RWPE2 (cell line): Measurements from ENCODE around the gene CLIP1.
"Not testable (repeated sequence)": the region's sequence is repeated elsewhere in the genome, so short reads cannot be mapped to it uniquely, and the experiment has no call there.

Experiments used
- ATAC-seq: fragments of 200-7000 bp; cut with Tn5 transposase; 3 replicates; pipeline ENCODE4 v1.9.1; 2021; ENCODE audit warnings: low read depth
- DNase-seq: peaks from one replicate; pipeline ENCODE4 v3.0.0-alpha.2; 2020; ENCODE audit warnings: low spot score
- H3K27ac ChIP-seq: fragments of 450-650 bp; 2 replicates; pipeline ENCODE4 v1.5.1; 2017; ENCODE audit warnings: mild to moderate bottlenecking; ENCODE audit not compliant: poor library complexity, severe bottlenecking
- H3K27me3 ChIP-seq: fragments of 250-450 bp; sonication (Bioruptor Pico); 2 replicates; pipeline ENCODE4 v1.5.1; 2021; ENCODE audit warnings: mild to moderate bottlenecking, moderate library complexity; ENCODE audit not compliant: insufficient read depth, poor library complexity, severe bottlenecking
- H3K36me3 ChIP-seq: fragments of 250-450 bp; sonication (Bioruptor Pico); 2 replicates; pipeline ENCODE4 v1.5.1; 2020; ENCODE audit warnings: low read depth, mild to moderate bottlenecking, moderate library complexity
- H3K4me1 ChIP-seq: fragments of 250-450 bp; sonication (Bioruptor Pico); 2 replicates; pipeline ENCODE4 v1.5.1; 2021; ENCODE audit warnings: mild to moderate bottlenecking, moderate library complexity; ENCODE audit not compliant: insufficient read depth, poor library complexity, severe bottlenecking
- H3K4me3 ChIP-seq: fragments of 250-450 bp; sonication (Bioruptor Pico); 2 replicates; pipeline ENCODE4 v1.5.1; 2021; ENCODE audit warnings: mild to moderate bottlenecking, moderate library complexity; ENCODE audit not compliant: severe bottlenecking
- H3K9me3 ChIP-seq: fragments of 250-450 bp; sonication (Bioruptor Pico); 2 replicates; pipeline ENCODE4 v1.5.1; 2021; ENCODE audit warnings: mild to moderate bottlenecking, moderate library complexity; ENCODE audit not compliant: severe bottlenecking
- TF ChIP-seq, protein P1 (sequence below): fragments of 450-650 bp; IDR thresholded peaks from one replicate; pipeline ENCODE4 v1.5.1; 2017; ENCODE audit warnings: mild to moderate bottlenecking, moderate library complexity; ENCODE audit not compliant: poor library complexity, severe bottlenecking

CLIP1 gene

DNA sequence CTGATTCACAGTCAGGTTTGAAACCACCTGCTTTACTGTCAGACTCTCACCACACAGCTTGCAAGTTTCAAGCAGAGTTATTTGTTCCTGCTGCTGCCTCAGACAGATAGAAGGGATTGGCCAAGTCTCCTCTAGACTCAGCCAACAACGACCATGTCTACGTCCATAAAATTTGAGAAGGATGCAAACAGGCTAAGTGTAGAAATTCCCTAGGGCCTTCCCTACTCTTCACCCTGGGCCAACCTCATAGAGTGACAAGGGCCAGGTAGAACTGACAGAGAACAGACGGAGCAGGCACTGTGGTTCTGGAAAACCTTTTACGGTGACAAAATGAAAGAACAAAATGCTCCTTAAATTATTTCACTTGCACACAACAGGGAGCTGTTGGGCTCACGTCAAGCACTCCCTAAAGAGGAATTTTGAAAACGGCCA, 39.5 kb downstream of the CLIP1 start:
- Histone ChIP-seq H3K36me3 (peaks cover 37% of the 10 kb centered on the region), H3K27me3 (no peaks in the 10 kb centered on the region), H3K4me3 (no peak overlapping the region), H3K27ac (no peak overlapping the region), H3K4me1 (no peaks in the 10 kb centered on the region), H3K9me3 (no peaks in the 10 kb centered on the region)
- TF ChIP-seq, protein P1, sequence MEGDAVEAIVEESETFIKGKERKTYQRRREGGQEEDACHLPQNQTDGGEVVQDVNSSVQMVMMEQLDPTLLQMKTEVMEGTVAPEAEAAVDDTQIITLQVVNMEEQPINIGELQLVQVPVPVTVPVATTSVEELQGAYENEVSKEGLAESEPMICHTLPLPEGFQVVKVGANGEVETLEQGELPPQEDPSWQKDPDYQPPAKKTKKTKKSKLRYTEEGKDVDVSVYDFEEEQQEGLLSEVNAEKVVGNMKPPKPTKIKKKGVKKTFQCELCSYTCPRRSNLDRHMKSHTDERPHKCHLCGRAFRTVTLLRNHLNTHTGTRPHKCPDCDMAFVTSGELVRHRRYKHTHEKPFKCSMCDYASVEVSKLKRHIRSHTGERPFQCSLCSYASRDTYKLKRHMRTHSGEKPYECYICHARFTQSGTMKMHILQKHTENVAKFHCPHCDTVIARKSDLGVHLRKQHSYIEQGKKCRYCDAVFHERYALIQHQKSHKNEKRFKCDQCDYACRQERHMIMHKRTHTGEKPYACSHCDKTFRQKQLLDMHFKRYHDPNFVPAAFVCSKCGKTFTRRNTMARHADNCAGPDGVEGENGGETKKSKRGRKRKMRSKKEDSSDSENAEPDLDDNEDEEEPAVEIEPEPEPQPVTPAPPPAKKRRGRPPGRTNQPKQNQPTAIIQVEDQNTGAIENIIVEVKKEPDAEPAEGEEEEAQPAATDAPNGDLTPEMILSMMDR, result no peak
- ATAC-seq (no peak), DNase-seq (no peak)

DNA sequence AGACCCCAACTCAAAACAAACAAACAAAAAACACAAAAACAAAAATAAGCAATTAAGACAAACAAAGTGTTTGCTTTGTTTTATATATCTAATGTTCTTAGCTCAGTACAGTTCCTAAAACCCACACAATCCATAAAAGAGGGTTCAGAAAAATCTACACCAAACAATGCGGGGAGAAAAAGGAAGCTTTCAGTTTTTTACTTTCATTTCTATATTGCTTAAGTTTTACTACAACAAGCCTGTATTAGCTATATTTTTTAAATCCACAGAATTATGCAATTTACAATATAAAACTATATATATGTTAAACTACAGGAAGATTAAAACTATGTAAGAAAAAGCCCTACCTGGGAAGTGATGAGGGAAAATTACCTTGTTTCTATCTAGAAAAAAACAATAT, 41.4 kb downstream of the CLIP1 start:
- TF ChIP-seq, protein P1, result no peak
- no peak overlapping the region for H3K4me3 ChIP-seq
- no peaks in the 10 kb centered on the region for H3K27me3 ChIP-seq
- H3K4me1 ChIP-seq, result no peaks in the 10 kb centered on the region
- no peaks in the 10 kb centered on the region for H3K9me3 ChIP-seq
- H3K36me3 ChIP-seq, result peaks cover 56% of the 10 kb centered on the region
- ATAC-seq (no peak), DNase-seq (no peak)
- H3K27ac ChIP-seq, result no peak overlapping the region

DNA sequence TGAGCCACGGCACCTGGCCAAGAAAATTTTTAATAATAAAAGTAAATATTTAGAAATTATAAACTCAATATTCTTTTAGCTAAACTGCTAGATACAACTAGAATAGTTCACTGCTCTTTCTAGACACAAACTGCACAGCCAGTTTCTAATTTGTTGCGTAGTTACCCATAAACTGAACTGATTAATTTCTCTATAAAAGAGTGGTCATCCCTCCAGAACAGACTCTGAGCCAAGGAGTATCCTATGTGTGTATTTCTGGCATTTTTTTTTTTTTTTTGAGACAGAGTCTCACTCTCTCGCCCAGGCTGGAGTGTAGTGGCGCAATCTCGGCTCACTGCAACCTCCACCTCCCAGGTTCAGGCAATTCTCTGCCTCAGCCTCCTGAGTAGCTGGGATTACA, 45.7 kb downstream of the CLIP1 start:
- not testable (repeated sequence) for ATAC-seq, H3K4me1 ChIP-seq, H3K27ac ChIP-seq, H3K27me3 ChIP-seq, H3K4me3 ChIP-seq, H3K9me3 ChIP-seq, DNase-seq
- H3K36me3 ChIP-seq, result peaks cover 76% of the 10 kb centered on the region

DNA sequence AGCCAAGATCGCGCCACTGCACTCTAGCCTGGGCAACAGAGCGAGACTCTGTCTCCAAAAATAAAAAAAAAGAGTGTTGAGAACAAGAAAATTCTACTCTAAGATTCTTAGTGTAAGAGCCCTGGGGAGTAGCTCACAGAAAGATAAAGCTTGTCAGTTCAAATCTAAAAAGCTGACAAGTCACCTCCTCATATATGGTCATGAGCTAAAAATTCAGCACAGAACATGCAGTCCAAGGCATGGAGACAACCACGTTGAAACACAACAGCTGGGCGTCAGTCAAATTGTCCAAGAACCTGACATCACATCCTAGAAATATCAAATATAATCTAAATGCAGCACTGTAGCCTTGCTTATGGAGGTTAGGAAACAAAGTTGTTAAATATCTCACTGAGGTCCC, 47.8 kb downstream of the CLIP1 start:
- TF ChIP-seq, protein P1, result no peak
- Histone ChIP-seq H3K36me3 (peaks cover 58% of the 10 kb centered on the region), H3K4me1 (no peaks in the 10 kb centered on the region), H3K9me3 (no peaks in the 10 kb centered on the region), H3K27ac (no peak overlapping the region), H3K27me3 (no peaks in the 10 kb centered on the region), H3K4me3 (no peak overlapping the region)
- no peak for ATAC-seq
- no peak for DNase-seq

DNA sequence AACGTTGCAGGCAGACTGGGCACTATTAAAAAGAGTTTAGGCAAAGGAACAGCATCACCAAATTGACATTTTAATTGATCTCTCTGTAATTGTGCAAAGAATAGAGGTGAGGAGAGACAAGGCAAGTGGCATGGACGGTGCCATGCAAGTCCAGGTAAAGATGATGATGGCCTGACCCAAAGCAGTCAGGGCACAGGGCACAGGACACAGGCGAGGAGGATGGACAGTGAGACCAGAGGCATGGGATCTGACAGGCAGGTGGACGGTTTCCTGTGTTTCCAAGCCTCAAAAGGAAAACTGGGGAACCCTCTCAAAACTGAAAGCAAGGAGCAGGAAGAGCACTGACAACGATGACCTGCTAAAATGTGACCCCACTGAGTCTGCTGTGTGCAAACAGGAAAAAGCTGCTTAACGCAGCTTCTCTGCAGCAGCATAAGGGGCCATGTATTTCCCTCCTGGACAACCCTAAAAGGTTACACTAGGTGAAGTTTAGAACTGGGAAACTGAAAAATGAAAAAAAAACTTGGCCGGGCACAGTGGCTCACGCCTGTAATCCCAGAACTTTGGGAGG, 50.9 kb downstream of the CLIP1 start:
- H3K4me3 ChIP-seq, result no peak overlapping the region
- no peaks in the 10 kb centered on the region for H3K9me3 ChIP-seq
- no peak for DNase-seq
- peaks cover 20% of the 10 kb centered on the region for H3K4me1 ChIP-seq
- no peak for ATAC-seq
- H3K36me3 ChIP-seq, result peaks cover 42% of the 10 kb centered on the region
- no peaks in the 10 kb centered on the region for H3K27me3 ChIP-seq
- TF ChIP-seq, protein P1, result no peak
- H3K27ac ChIP-seq, result no peak overlapping the region
